SW 1271 (cell line): ENCODE data around the gene ADGRL3.

Experiments used
- DNase-seq, 2 experiments: peaks; one replicate each; lab custom pipeline; 2025; lab: John Stamatoyannopoulos, UW

The ADGRL3 gene

DNA sequence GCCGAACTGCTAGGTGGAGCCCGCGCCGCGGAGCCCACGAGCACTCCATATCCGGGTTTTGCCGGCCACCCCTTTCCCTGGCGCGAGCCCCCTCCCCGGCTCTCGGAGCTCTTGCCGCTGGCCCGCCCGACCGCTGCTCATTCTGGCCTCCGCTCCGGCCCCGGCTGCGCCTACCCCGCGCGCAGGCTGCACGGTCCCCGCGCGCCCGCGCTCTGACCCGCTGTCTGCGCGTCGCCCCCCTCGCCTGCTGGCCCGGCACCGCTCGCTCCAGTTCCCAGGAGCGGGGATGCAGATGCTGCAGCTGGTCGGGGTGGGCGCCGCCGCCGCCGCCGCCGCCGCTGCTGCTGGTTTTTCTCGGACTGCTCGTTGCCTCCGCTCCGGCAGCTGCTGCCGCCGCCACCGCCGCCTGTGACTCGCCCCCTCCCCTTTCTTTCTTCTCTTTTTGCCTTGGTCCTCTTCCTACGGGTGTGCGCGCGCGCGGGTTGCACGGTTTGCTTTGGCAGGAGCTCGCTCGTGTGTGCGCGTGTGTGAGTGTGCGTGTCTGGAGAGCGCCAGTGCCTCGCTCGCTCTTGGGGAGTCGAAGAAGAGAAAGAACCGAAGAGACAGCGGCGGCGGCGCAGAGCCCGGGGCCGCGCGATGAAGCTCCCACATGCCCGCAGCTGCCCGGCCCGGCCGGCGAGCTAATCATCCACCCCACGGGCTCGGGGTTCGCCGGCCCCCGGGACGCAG lies at the start of gene ADGRL3:
Gene ADGRL3, plus strand, starts transcription at position 140 of the 729 bp plus-strand sequence.
- no peak for DNase-seq

DNA sequence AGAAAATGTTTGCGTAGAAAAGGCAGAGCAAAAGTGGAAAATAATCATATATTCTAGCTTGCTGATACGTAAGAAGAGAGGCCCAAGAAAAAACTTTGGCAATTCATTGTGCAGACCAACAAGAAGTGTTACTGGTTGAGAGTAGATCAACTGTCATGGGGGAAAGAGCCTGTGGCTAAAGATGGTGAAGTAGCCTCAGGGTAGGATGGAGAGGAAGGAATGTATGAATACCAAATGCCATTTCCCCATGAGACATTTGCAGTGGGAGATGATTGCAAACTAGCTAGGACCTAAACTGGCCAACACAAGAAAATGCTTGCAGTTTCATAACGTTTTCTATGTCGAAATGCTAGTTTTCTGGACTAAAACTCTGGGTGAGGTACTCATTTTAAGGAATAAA lies 47.7 kb upstream of the ADGRL3 start:
- DNase-seq: no peak

GRCh38 chr4:61160478-61160877 lies 39.6 kb upstream of the ADGRL3 start:
- no peak for DNase-seq

- no peak for DNase-seq
These were observed 38.0 kb upstream of the ADGRL3 start for GRCh38 chr4:61162116-61162515.

GRCh38 chr4:61173799-61174198 lies 26.3 kb upstream of the ADGRL3 start:
- DNase-seq: no peak

DNA sequence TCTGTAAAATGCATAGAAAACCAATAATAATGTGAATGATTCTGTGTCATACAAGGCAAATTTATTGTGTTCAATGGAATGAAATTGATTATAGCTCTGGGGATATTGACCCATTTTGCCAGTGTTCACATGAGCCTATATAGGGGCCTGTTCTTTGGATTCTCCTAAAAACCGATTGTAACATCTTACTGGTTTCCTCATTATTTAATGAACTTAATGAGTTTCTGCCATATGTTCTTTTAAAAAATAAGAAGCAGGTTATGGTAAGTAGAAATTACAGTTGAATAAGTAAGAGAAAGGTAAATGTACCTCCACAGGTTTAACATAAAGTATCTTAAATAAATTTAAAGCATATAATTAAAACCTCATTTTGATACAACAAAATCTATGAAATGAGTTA lies 24.6 kb upstream of the ADGRL3 start:
- no peak for DNase-seq

DNA sequence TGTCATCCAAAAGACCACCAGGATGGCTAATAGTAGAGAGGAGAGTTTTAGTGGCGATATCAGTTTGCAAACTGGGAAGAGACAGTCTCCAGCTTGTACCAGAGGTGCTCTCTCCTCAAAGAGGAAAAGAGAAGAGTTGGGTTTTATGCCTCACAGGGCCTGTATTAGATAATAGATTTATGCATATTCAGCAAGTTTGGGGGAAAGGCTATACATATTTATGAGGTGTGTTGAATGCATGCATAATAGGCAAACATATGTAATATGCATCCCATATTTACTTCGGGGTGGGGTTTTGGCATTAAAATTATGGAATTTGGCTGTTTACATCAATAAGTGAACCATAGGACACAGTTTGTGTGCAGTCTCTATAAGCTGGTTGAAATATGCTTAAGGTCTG lies 22.8 kb upstream of the ADGRL3 start:
- no peak for DNase-seq

- DNase-seq: no peak
These were observed 19.7 kb upstream of the ADGRL3 start for GRCh38 chr4:61180405-61180804.

DNA sequence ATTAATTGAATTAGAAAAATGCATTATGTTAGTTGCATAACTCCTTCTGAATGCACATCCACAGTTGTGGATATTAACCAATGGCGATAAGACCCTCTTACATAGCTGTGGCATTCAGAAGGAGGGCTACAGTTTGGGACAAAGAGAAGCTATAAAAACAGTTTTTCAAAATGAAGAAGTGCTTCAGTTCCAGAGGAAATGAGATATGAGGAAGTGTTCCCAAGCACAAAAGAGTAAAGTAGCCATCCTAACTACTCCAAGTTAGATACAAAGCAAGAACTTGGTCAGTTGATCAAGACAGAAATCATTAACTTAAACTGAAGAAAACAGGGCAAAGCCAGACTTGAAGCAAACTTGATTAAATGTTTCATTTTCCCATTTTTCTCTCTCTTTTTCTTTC lies 17.2 kb upstream of the ADGRL3 start:
- no peak for DNase-seq

- DNase-seq: no peak
These were observed 14.8 kb upstream of the ADGRL3 start for GRCh38 chr4:61185288-61185687.

- no peak for DNase-seq
These were observed 7.7 kb upstream of the ADGRL3 start for GRCh38 chr4:61192392-61192791.

DNA sequence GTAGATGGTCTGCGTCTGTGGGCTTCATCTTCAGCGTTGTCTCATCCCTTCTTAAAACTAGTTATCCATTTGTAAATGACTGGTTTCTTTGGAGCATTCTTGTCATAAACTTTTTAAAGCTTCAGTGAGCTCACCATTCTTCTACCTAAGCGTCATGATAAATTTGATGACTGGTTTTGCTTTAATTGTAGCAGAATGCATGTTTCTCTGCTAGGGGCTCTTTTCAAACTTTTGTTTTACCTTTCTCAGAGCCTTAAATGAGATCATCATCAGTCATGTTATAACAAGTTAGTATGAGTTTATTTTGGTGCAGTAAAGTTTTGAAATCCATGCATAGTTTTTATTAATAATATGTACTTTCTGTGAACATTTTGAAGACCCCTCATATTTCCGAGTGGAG lies 6.3 kb upstream of the ADGRL3 start:
- no peak for DNase-seq

DNA sequence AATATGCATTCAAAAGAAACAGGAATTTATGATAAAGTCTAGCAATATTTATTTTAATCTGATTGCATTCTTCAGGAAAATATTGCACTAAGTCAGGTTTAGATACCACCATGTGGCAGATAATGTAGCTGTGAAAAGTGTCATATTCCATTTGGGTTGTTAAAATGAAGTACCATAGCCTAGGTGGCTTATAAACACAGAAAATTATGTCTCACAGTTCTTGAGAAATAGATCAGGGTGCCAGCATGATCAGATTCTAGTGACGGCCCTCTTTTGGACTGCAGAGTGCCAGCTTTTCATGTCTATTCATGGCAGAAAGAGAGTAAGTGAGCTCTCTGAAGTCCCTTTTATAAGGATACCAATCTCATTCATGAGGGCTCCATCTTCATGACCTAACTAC lies 5.6 kb upstream of the ADGRL3 start:
- DNase-seq: no peak

- no peak for DNase-seq
These were observed 5.0 kb upstream of the ADGRL3 start for GRCh38 chr4:61195101-61195500.

DNA sequence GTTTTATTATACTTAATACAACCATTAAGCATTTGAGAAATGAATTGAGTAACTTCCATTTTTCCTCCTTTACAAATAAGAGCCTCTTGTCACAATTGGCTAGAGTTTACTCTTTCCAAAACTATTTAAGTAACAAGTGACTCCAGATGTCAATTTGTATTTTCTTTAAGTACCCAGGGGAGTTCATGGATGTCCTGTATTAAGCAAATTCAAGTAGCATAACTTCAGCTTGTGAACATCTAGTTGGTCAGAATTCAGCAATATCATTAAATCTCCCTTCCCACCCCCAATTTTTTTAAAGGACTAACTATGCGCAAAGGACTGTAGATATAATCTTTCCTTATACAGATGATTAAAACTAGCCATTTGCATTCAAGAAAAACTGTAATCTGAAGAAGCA lies 1.4 kb upstream of the ADGRL3 start:
- DNase-seq: no peak

GRCh38 chr4:61199873-61200186 lies 296 bp upstream of the ADGRL3 start:
- no peak for DNase-seq

DNA sequence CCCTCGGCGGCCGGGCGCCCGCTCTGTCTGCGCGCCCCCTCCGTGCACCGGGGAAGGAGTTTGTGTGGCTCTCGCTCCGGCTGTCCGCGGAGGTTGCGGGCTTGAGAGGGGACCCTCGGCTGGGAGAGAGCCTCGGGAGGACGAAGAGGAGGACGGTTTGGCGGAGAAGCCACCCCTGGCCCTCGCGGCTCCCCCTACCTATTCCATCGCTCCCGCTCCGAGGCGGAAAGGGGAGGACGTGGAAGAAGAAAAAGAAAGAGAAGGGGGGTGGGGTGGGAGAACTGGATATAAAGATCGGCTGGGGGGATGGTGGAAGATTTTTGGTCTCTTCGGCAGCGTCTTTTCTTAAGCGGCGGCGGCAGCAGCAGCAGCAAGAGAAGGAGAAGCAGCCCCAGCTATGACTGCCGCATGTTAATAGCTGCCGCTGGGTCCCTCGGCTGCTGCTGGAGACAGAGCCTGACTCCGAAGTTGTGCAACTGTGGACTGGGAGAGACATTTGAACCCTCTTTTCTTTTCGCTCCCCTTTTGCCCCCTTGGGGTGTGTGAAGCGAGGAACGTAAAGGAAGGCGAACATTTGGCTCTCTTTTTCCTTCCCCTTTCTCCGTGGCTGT lies 895 bp downstream of the ADGRL3 start:
- no peak for DNase-seq

DNA sequence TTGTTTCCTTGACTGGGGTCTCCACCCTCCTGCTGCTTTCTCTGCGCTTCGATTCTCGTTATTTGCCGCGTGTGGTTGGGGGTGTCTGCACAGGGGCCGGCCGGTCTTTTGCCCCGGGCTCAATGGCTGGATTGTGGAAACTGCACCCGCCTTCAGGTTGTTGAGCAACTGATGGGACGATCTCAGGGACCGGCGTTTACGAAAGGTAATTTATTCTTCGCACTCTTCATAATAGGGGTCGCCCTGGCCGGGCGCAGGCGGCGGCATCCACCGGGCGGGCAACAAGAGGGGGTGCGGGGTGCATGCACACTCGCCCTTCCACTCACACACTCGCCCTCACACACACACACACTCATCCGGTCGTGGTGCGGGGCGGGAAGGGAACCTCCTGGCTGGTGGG lies 1.4 kb downstream of the ADGRL3 start:
- DNase-seq: no peak

GRCh38 chr4:61201961-61202637 lies 2.0 kb downstream of the ADGRL3 start:
- no peak for DNase-seq

DNA sequence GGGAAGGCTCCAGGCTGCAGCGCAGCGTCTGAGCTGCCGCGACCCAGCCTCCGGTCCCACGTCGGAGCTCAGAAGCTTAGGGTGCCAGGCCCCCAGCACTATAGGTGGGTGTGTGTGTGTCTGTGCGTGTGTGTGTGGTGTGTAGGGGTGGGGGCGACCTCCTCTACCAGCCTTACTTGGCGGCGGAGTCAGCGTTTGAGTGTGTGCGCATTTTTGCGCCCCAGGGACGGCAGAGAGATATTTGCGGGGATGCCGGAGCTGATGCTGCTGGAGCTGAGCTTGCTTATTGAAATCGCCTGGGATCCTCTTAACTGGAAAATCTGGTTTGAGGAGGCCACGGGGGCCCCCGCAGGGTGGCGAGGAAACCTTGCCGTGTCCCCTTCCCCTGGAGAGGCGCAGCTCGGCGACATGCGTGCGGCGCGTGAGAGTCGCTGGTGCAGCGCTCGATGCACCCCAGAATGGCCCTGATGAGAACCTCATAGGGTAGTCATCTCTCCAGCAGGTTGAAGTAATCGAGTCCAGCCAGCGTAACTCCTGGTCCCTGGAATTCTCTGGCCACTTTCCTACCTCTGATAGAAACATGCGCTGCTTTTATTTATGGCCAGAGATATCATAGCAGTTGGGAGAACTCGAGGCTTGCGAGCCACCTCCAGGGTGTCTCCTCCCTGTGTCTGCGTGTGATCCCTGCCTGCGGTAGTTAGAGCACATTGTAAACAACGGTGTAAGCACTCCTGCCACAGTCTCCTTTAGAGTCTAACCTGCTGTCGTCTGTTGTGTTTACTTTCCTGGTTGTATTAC lies 2.7 kb downstream of the ADGRL3 start:
- no peak for DNase-seq

DNA sequence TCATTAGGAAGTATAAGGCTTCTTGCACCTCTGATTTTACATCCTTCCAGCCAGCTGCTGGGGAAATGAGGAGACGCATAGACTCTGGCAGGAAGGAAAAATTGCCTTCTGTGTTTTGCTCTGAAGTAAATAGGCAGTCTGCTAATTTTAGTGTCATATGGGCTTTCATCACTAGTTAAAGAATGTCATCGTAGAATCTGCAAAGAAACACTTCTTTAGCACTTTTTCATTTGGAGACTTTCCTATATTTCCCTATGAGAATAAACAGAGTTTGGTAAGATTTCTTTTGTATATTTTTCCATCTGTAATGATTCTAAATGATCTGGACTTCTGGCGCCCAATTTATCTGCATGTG lies 3.3 kb downstream of the ADGRL3 start:
- DNase-seq: no peak

- DNase-seq: peak; percentile 1 to 8
These were observed 4.4 kb downstream of the ADGRL3 start for GRCh38 chr4:61204353-61205060.
